Activated naive CD4-positive, alpha-beta T cell treated with anti-CD3 and anti-CD28 coated beads, Interleukin-2, amount 10 ng/mL, durations not matched to agents 7 days and 5 days (primary cell): ENCODE results near the gene RAB20.
A peak's percentile ranks its signal among the peaks of the same experiment; 100 is the strongest.
"Not testable (repeated sequence)": the region's sequence is repeated elsewhere in the genome, so short reads cannot be mapped to it uniquely, and the experiment has no call there.

Source experiments
- CTCF ChIA-PET: fragments of 350-600 bp; sonication (Branson Sonifier 250); formaldehyde crosslinking; loops from one replicate; lab custom pipeline; 2021; ENCODE audit warnings: antibody characterized with exemption; lab: Charles Lee
- DNase-seq: peaks from one replicate; pipeline ENCODE4 v3.0.0-alpha.2; 2020
- H3K27ac Mint-ChIP-seq: one replicate; pipeline ENCODE4 v1.8.0; 2021; ENCODE audit warnings: mild to moderate bottlenecking, moderate library complexity, mixed read lengths
- H3K27me3 Mint-ChIP-seq: one replicate; pipeline ENCODE4 v1.8.0; 2021; ENCODE audit warnings: mild to moderate bottlenecking, mixed read lengths
- H3K36me3 Mint-ChIP-seq: one replicate; pipeline ENCODE4 v1.8.0; 2021; ENCODE audit warnings: mixed read lengths
- H3K4me1 Mint-ChIP-seq: one replicate; pipeline ENCODE4 v1.8.0; 2021; ENCODE audit warnings: mixed read lengths
- H3K4me3 Mint-ChIP-seq: one replicate; pipeline ENCODE4 v1.8.0; 2021; ENCODE audit warnings: mild to moderate bottlenecking, moderate library complexity, mixed read lengths
- H3K9me3 Mint-ChIP-seq: one replicate; pipeline ENCODE4 v1.8.0; 2021; ENCODE audit warnings: mixed read lengths

The RAB20 gene

DNA sequence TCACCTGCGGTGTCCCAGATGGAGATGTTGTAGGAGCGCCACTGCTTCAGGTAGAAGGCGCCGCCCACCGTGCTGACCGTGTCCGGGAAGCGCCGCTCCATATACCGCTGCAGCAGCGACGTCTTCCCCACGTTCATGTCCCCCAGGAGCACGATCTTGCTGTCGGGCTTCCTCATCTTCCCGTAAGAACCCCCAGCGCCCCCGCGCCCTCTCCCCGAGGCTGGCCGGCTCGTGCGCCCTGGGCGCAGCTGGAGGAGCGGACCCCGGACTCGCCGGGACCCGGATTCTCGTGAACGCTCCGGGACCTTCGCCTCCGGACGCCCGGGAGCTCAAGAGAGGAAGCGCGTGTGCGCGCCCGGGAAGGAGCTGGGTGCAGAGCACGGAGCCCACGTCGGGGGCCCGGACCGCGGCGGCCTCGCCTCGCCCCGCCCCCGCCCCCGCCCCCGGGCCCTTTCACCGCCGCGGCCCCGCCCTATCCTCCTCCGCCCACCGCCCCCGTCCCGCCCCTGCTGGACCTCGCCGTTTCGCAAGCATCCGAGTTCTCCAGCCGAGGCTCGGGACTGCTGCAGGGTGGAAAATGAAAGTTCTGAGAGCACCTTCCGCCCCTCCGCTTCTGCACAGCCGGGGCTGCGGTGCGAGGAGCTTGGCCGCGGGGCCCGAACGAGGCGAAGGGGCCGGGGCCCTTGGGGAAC lies at the start of gene RAB20:
TSS of gene RAB20 (minus strand) at position 379 of the 692 bp plus-strand sequence. CDS start at position 176, 203 bp downstream.
- Mint-ChIP-seq H3K4me1 (peaks cover 44% of the 10 kb centered on the region), H3K36me3 (peaks cover 10% of the 10 kb centered on the region), H3K9me3 (no peaks in the 10 kb centered on the region), H3K27me3 (peaks cover 54% of the 10 kb centered on the region), H3K4me3 (peak within 1 kb of the TSS; percentile 89), H3K27ac (peak within 1 kb of the TSS; percentile 85)
- DNase-seq = peak; percentile 80
- CTCF ChIA-PET = interaction anchor here (1.6 kb wide), 1 partner anchor 54 kb away, joined by 4 read pairs; the partner anchor contains the start of gene NAXD

DNA sequence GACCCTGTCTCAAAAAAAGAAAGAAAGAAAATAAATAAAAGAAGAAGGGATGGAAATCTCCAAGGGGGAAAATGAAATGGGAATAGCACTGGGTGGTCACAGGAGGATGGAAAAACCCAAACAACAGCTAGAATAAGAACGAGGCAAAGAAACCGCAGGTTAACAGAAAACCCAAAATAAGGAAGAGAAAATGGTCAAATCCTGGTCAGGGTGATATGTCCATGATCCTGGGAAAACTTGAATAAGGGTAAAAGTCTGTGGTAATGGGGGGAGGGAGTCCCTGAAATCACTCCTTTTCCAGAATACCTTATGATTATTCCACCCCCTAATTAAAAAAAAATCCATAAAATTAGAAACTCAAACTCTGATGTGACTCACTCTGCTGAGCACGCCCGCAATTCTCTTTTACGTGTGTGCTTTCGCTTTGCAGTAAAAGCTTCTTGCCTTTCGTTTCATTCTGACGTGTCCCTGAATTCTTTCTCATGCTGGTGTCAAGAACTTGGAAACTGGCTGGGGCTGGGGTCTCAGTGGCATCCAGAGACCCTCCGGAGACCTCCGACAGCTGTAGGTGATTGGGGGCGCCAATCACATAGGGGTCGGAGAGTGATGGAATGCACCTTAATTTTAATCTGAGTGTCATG lies 49.6 kb upstream of the RAB20 start:
- DNase-seq = no peak
- CTCF ChIA-PET = no interaction called here
- Mint-ChIP-seq H3K4me1 (peaks cover 4% of the 10 kb centered on the region), H3K4me3 (no peak overlapping the region), H3K27ac (no peak overlapping the region), H3K36me3 (peaks cover 8% of the 10 kb centered on the region), H3K9me3 (peaks cover 4% of the 10 kb centered on the region), H3K27me3 (peaks cover 4% of the 10 kb centered on the region)

GRCh38 chr13:110607675-110608224 lies 46.2 kb upstream of the RAB20 start:
- CTCF ChIA-PET = no interaction called here
- H3K4me1 Mint-ChIP-seq = no peaks in the 10 kb centered on the region
- H3K4me3 Mint-ChIP-seq = no peak overlapping the region
- DNase-seq = no peak
- H3K27me3 Mint-ChIP-seq = peaks cover 18% of the 10 kb centered on the region
- no peaks in the 10 kb centered on the region for H3K36me3 Mint-ChIP-seq
- H3K27ac Mint-ChIP-seq = no peak overlapping the region
- no peaks in the 10 kb centered on the region for H3K9me3 Mint-ChIP-seq

DNA sequence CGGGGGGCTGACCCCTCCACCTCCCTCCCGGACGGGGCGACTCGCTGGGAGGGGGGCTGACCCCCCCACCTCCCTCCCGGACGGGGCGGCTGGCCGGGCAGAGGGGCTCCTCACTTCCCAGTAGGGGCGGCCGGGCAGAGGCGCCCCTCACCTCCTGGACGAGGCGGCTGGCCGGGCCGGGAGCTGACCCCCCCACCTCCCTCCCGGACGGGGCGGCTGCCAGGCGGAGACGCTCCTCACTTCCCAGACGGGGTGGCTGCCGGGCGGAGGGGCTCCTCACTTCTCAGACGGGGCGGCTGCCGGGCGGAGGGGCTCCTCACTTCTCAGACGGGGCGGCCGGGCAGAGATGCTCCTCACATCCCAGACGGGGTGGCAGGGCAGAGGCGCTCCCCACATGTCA lies 44.8 kb upstream of the RAB20 start:
- H3K27me3 Mint-ChIP-seq = peaks cover 21% of the 10 kb centered on the region

DNA sequence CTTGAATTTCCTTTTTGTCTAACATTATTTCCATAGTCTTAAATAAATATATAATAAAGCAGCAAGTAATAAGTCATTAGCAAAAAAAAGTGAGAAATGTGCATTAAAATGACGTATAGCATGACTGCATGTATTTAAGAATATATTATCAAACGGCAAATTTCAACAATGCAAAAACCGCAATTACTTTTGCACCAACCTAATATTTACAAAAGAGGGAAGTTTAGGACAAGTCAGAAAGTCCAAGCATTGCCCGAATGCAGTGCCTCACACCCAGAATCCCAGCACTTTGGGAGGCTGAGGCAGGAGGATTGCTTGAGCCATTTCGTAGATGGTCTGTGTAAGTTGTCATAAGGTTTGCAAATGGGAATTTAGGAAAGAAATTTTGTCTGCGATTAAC lies 43.6 kb upstream of the RAB20 start:
- CTCF ChIA-PET = no interaction called here
- H3K4me3 Mint-ChIP-seq = no peak overlapping the region
- H3K27ac Mint-ChIP-seq = no peak overlapping the region
- H3K9me3 Mint-ChIP-seq = no peaks in the 10 kb centered on the region
- H3K4me1 Mint-ChIP-seq = no peaks in the 10 kb centered on the region
- H3K27me3 Mint-ChIP-seq = peaks cover 25% of the 10 kb centered on the region
- no peak for DNase-seq
- H3K36me3 Mint-ChIP-seq = no peaks in the 10 kb centered on the region

More for the DNA sequence above, 44.8 kb upstream of the RAB20 start:
- H3K36me3 Mint-ChIP-seq, H3K4me1 Mint-ChIP-seq, H3K27ac Mint-ChIP-seq, DNase-seq, H3K9me3 Mint-ChIP-seq, CTCF ChIA-PET, H3K4me3 Mint-ChIP-seq: not testable (repeated sequence)

- Mint-ChIP-seq H3K27ac (no peak overlapping the region), H3K4me3 (no peak overlapping the region), H3K36me3 (no peaks in the 10 kb centered on the region), H3K27me3 (peaks cover 35% of the 10 kb centered on the region), H3K4me1 (no peaks in the 10 kb centered on the region), H3K9me3 (no peaks in the 10 kb centered on the region)
- CTCF ChIA-PET = no interaction called here
- no peak for DNase-seq
Measured at GRCh38 chr13:110600980-110601379, 39.5 kb upstream of the RAB20 start.

DNA sequence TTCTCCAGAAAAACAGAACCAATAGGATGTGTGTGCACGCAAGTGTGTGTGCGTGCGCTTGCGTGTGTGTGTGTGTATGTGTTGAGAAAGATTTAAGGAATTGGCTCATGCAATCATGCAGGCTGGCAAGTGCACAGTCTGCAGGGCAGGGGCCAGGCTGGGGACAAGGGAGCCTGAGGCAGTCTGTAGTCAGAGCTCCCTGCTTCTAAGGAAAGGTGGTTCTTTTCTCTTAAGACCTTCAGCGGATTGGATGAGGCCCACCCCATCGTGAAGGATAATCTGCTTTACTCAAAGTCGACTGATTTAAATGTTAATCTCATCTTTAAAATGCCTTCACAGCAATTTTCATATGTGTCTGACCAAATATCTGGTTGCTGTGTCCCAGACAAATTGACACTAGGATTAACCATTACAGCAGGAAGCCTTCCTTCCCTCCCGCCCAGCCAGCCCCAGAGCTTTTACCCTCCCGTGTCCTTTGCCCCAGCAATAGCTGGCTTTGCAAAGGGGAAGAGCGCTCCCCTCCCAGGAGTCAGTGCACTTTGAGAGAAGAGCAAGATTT lies 38.8 kb upstream of the RAB20 start:
- DNase-seq = no peak
- peaks cover 35% of the 10 kb centered on the region for H3K27me3 Mint-ChIP-seq
- no peaks in the 10 kb centered on the region for H3K4me1 Mint-ChIP-seq
- no peak overlapping the region for H3K4me3 Mint-ChIP-seq
- H3K36me3 Mint-ChIP-seq = no peaks in the 10 kb centered on the region
- H3K9me3 Mint-ChIP-seq = no peaks in the 10 kb centered on the region
- no peak overlapping the region for H3K27ac Mint-ChIP-seq
- CTCF ChIA-PET = no interaction called here

DNA sequence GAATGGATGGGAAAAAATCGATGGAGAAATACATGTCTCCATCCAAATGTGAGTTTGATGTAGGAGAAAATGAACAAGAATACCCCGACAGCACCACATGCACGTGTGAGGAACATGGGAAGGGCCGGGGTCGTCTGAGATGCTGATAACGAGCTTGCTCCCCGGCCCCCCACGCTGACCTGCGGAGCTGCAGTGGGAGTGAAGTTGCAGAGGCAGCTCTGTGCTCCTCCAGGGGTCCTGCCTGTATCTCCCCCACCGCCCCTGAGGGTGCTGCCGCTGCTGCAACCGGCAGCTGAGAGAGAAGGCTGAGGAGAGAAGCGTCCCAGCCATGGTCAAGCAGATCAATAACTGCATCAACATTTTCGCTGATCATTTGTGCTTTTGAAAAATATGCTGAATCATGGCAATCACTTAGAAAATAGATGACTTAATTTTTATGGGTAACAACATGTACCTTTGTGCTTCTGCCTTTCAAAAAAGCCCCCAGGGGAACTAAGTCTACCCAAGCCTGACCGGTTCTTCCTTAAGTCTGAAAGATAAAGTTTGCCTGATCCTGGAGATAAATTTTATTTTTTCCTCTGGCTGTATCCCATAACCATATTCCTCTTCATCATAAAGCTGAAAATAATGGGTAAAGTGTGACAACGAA lies 35.6 kb upstream of the RAB20 start:
- Mint-ChIP-seq H3K4me1 (no peaks in the 10 kb centered on the region), H3K9me3 (no peaks in the 10 kb centered on the region), H3K27ac (no peak overlapping the region), H3K36me3 (no peaks in the 10 kb centered on the region), H3K4me3 (no peak overlapping the region), H3K27me3 (peaks cover 14% of the 10 kb centered on the region)
- CTCF ChIA-PET = interaction anchor here (1.7 kb wide), 2 partner anchors 141 to 221 kb away, joined by 5 read pairs; no protein-coding TSS in a partner anchor
- DNase-seq = no peak

GRCh38 chr13:110593430-110594130 lies 32.1 kb upstream of the RAB20 start:
- Mint-ChIP-seq H3K36me3 (no peaks in the 10 kb centered on the region), H3K27ac (no peak overlapping the region), H3K27me3 (peaks cover 13% of the 10 kb centered on the region), H3K9me3 (no peaks in the 10 kb centered on the region), H3K4me3 (no peak overlapping the region), H3K4me1 (no peaks in the 10 kb centered on the region)
- CTCF ChIA-PET = interaction anchor here (0.6 to 1.9 kb wide), 8 partner anchors 23 to 474 kb away, joined by 3 to 9 read pairs (median 4); no protein-coding TSS in a partner anchor
- DNase-seq = peak; percentile 34

DNA sequence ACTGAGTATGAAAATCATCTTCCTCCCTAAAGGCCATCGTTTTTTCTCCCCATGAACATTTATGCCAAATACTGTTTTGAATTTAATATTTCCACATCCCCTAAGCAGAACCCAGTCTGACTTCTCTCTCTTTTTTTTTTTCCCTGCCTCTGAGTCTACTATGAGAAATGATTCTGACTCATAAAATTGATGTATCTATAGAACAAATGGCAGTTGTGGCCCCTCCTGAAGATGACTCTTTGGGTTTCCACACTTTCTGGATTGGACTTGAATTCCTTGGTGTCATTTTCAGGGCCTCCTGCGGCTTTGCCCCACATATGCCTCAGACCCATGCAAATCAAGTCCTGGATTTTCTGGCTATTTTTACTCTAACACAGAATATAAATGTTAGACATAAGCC lies 31.1 kb upstream of the RAB20 start:
- no peak overlapping the region for H3K27ac Mint-ChIP-seq

DNA sequence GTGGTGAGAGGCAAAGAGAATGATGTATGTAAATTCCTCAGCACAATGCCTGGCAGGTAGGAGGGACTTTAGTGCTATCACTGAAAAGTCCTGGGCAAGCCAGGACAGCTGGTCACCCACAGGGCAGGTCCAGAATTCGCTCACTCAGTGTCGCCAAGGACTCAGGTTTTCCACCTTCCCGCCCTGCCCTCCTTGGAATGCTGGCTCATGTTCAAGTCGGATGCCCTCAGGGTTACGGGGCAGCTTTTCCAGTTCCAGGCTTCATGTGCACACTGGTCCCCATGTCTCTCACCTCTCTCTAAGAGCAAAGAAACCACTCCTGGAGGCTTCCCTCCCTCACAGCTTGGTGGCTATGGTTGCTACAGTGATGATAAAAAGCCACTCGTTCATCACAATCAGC lies 29.1 kb upstream of the RAB20 start:
- no peak overlapping the region for H3K27ac Mint-ChIP-seq
- no peaks in the 10 kb centered on the region for H3K4me1 Mint-ChIP-seq
- DNase-seq = no peak
- H3K4me3 Mint-ChIP-seq = no peak overlapping the region
- CTCF ChIA-PET = interaction anchor here (0.8 to 1.0 kb wide), 2 partner anchors 9 to 32 kb away, joined by 3 read pairs; no protein-coding TSS in a partner anchor
- peaks cover 13% of the 10 kb centered on the region for H3K27me3 Mint-ChIP-seq
- no peaks in the 10 kb centered on the region for H3K36me3 Mint-ChIP-seq
- H3K9me3 Mint-ChIP-seq = no peaks in the 10 kb centered on the region

More for the DNA sequence above, 31.1 kb upstream of the RAB20 start:
- H3K4me1 Mint-ChIP-seq = no peaks in the 10 kb centered on the region
- DNase-seq = no peak
- H3K27me3 Mint-ChIP-seq = peaks cover 13% of the 10 kb centered on the region
- CTCF ChIA-PET = interaction anchor here (1.2 kb wide), 1 partner anchor 473 kb away, joined by 3 read pairs; no protein-coding TSS in a partner anchor
- no peaks in the 10 kb centered on the region for H3K9me3 Mint-ChIP-seq
- no peak overlapping the region for H3K4me3 Mint-ChIP-seq
- no peaks in the 10 kb centered on the region for H3K36me3 Mint-ChIP-seq

DNA sequence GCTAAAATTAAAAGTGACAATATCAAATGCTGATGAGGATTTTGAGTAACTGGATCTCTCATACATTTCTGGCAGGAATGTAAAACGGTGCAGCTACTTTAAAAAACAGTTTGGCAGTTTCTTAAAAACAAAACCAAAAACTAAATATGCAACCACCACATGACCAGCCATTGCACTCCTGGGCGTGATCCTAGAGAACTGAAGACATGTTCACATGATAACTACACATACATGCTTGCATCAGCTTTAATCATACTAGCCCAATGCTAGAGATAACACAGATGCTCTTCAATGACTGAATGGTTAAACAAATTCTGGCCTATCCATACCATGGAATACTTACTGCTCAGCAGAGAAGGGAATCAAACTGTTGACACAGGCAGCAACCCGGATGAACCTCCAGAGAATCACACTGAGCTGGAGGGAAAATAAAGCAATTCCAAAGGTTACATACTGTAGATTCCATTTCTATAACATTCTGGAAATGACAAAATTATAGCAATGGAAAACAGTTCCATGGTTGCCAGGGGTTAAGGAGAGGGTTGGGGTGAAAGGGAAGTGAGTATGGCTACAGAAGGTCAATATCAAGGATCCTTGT lies 28.4 kb upstream of the RAB20 start:
- Mint-ChIP-seq H3K4me3 (no peak overlapping the region), H3K36me3 (no peaks in the 10 kb centered on the region), H3K9me3 (no peaks in the 10 kb centered on the region), H3K27ac (no peak overlapping the region), H3K4me1 (no peaks in the 10 kb centered on the region), H3K27me3 (peaks cover 13% of the 10 kb centered on the region)
- CTCF ChIA-PET = interaction anchor here (0.8 kb wide), 1 partner anchor 9 kb away, joined by 3 read pairs; no protein-coding TSS in a partner anchor
- DNase-seq = no peak
